Gastroesophageal sphincter (tissue), 4 donors: ENCODE results near the gene COX19. TPM values are rescaled to one million over a fixed set of nuclear protein-coding genes. Genes with fewer than 3 reads are reported as not detected.

ENCODE experiments used
- ATAC-seq: fragments of 150-250 bp; one replicate; pipeline ENCODE4 v1.9.1; 2016; ENCODE audit warnings: mild to moderate bottlenecking, moderate library complexity
- H3K27ac ChIP-seq, 4 donors: fragments of 200-600 bp; sonication (generic) in 3 of 4; 1 replicate in 3 of 4; 2 replicates in 1 of 4; pipeline ENCODE4 v1.5.1; 2016 to 2019
- H3K27me3 ChIP-seq: fragments of 200-600 bp; sonication (generic); one replicate; pipeline ENCODE4 v1.5.1; 2019
- H3K36me3 ChIP-seq, 2 donors: fragments of 200-600 bp; sonication (generic); one replicate each; pipeline ENCODE4 v1.5.1; 2019; ENCODE audit warnings: control low read depth in 1 of 2
- H3K4me1 ChIP-seq, 3 donors: fragments of 200-600 bp; sonication (generic); 1 replicate in 2 of 3; 2 replicates in 1 of 3; pipeline ENCODE4 v1.5.1; 2016 to 2019; ENCODE audit warnings: control low read depth in 2 of 3
- H3K4me3 ChIP-seq, 2 donors: fragments of 200-600 bp; sonication (generic); one replicate each; pipeline ENCODE4 v1.5.1; 2019; ENCODE audit warnings: mild to moderate bottlenecking in 1 of 2, moderate library complexity in 1 of 2
- H3K9me3 ChIP-seq, 3 donors: fragments of 200-600 bp; sonication (generic); one replicate each; pipeline ENCODE4 v1.5.1; 2017 to 2019; ENCODE audit warnings: control low read depth in 2 of 3
- EP300 ChIP-seq: sonication (generic); formaldehyde crosslinking; IDR thresholded peaks from one replicate; pipeline ENCODE4 v1.6.1; 2017; ENCODE audit warnings: antibody characterized with exemption, mild to moderate bottlenecking
- POLR2A ChIP-seq, 2 donors: fragments of 450-650 bp; IDR thresholded peaks; one replicate each; pipeline ENCODE4 v1.6.1; 2017; ENCODE audit warnings: antibody characterized with exemption in 2 of 2, mild to moderate bottlenecking in 2 of 2, moderate library complexity in 1 of 2
- POLR2AphosphoS5 ChIP-seq: sonication (generic); formaldehyde crosslinking; IDR thresholded peaks from one replicate; pipeline ENCODE4 v1.6.1; 2017; ENCODE audit warnings: antibody characterized with exemption
- WGBS, 2 donors: methylation state at CpG; one replicate each; pipeline ENCODE4 v1.1.5; 2018; ENCODE audit warnings: low coverage in 1 of 2; 5-methylcytosine and 5-hydroxymethylcytosine counted together
- total RNA-seq, 4 donors: library from RNA; depleted of rRNA; stranded (reverse); fragments of >200 nt; gene quantifications; one replicate each; pipeline ENCODE4 v1.1.0, GENCODE V29; 2016
- TF ChIP-seq, protein P1 (sequence below), 4 experiments: fragments of 200-600 bp in 2 of 4; fragments of 450-650 bp in 2 of 4; sonication (generic) in 1 of 4; IDR thresholded peaks; one replicate each; pipeline ENCODE4 v1.5.1; 2017 to 2019; ENCODE audit warnings: antibody characterized with exemption in 4 of 4, mild to moderate bottlenecking in 2 of 4, moderate library complexity in 2 of 4

COX19 gene
- total RNA-seq, 4 donors from 2014 or later = 6.0 to 16.7 (median 12.0) TPM

DNA sequence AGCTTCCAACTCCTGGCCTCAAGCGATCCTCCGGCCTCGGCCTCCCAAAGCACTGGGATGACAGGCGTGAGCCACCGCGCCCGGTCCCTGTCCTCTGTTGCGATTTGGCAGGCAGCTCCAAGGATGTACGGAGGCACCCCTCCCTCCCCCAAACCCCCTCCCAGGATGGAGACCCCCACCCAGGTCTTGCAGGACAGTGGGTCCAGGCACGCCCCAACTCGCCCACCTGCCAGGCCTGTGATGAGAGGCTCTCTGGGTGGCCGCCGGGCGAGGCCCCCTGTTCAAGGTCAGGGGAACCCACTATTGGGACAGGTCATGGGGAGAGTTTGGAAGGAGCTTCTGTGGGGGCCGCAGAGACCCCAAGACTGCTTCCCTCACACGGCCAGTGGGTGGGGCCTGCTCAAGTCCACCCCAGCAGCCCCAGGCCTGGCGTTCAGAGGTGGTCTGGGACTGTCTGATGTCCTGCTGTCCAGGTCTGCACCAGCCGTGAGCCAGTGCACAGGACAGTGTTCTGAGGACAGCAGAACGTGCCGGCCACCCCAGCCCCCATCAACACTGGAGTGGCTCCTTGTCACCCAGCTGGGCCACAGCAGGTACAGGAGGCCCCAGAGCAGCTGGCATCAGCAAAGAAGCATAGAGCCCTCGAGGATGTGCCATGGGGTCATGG lies 23.3 kb downstream of the COX19 start:
- peak overlapping the region in 1 of 4 donors; percentile 92 for H3K27ac ChIP-seq
- peaks cover 18% of the 10 kb centered on the region for H3K27me3 ChIP-seq
- H3K4me3 ChIP-seq = no peak overlapping the region
- no peaks in the 10 kb centered on the region for H3K9me3 ChIP-seq
- no peak for ATAC-seq
- no CpG with 5 or more reads among the region's 21 CpGs for WGBS, 2 donors
- peaks cover 0 to 45% (median 12%) of the 10 kb centered on the region in 3 donors for H3K4me1 ChIP-seq
- H3K36me3 ChIP-seq = no peaks in the 10 kb centered on the region
- no peak for TF ChIP-seq EP300
- no peak for TF ChIP-seq POLR2AphosphoS5
- TF ChIP-seq, protein P1, sequence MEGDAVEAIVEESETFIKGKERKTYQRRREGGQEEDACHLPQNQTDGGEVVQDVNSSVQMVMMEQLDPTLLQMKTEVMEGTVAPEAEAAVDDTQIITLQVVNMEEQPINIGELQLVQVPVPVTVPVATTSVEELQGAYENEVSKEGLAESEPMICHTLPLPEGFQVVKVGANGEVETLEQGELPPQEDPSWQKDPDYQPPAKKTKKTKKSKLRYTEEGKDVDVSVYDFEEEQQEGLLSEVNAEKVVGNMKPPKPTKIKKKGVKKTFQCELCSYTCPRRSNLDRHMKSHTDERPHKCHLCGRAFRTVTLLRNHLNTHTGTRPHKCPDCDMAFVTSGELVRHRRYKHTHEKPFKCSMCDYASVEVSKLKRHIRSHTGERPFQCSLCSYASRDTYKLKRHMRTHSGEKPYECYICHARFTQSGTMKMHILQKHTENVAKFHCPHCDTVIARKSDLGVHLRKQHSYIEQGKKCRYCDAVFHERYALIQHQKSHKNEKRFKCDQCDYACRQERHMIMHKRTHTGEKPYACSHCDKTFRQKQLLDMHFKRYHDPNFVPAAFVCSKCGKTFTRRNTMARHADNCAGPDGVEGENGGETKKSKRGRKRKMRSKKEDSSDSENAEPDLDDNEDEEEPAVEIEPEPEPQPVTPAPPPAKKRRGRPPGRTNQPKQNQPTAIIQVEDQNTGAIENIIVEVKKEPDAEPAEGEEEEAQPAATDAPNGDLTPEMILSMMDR (IDR thresholded peaks at IDR 0.05) = no peak
- no peak for TF ChIP-seq POLR2A (IDR thresholded peaks at IDR 0.05)

- no peak overlapping the region for H3K4me3 ChIP-seq
- H3K9me3 ChIP-seq = no peaks in the 10 kb centered on the region
- peaks cover 10% of the 10 kb centered on the region for H3K27me3 ChIP-seq
- WGBS, 2 donors = 100% methylated on average over 1 of the region's 28 CpGs; no CpG with 5 or more reads in 1 of the 2 donors
- ATAC-seq = no peak
- H3K27ac ChIP-seq = no peak overlapping the region
- TF ChIP-seq POLR2A (IDR thresholded peaks at IDR 0.05) = no peak
- TF ChIP-seq POLR2AphosphoS5 = no peak
- no peak for TF ChIP-seq EP300
- TF ChIP-seq, protein P1 (IDR thresholded peaks at IDR 0.05) = no peak
- peaks cover 0 to 28% (median 8%) of the 10 kb centered on the region in 3 donors for H3K4me1 ChIP-seq
- no peaks in the 10 kb centered on the region for H3K36me3 ChIP-seq
These were observed 26.1 kb downstream of the COX19 start for GRCh38 chr7:949021-949934.

DNA sequence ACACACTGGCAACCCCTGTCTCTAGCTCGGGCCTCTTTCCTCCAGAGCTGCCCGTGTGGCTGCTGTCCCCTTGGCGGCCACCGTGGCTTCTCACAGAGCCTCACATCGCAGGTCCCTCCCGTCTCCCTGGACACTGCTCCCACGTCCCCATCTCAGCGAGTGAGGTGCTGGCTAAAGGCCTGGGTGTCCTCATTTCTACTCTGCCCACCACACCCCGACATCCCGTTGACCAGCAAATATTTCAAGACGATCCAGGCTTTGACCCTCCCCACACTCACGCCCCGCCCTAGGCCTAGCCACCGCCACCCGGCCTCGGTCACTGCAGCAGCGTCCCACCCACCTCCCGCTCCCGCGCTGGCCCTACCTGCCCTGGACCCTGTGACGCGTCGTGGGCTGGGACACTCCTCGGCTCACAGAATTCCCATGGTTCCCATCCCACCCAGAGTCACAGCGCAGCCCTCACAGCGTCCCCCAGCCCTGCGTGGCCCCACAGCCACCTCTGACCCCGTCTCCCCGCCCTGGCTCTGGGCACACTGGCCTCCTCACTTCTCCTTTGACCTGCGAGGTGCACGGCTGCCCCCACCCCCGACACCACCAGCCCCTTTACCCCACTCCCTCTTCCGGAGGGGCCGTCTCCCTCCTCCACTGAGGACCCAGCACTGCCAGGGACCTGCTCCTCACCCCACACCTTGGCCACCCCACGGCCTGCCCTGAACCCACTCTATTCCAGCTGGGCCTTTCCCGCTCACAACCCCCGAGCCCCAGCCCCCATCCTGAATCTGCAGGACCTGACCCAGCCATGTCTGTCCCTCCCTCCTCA lies 27.7 kb downstream of the COX19 start:
- H3K4me3 ChIP-seq = no peak overlapping the region
- 88 to 90% methylated on average over 8 to 14 of the region's 37 CpGs for WGBS, 2 donors
- no peak for ATAC-seq
- no peak overlapping the region for H3K27ac ChIP-seq
- no peaks in the 10 kb centered on the region for H3K9me3 ChIP-seq
- H3K27me3 ChIP-seq = peaks cover 5% of the 10 kb centered on the region
- TF ChIP-seq EP300 = no peak
- TF ChIP-seq, protein P1 (IDR thresholded peaks at IDR 0.05) = no peak
- TF ChIP-seq POLR2A (IDR thresholded peaks at IDR 0.05) = no peak
- TF ChIP-seq POLR2AphosphoS5 = no peak
- no peaks in the 10 kb centered on the region for H3K36me3 ChIP-seq
- peaks cover 0 to 14% (median 0%) of the 10 kb centered on the region in 3 donors for H3K4me1 ChIP-seq

GRCh38 chr7:946256-946996 lies 28.9 kb downstream of the COX19 start:
- Histone ChIP-seq H3K36me3 (no peaks in the 10 kb centered on the region), H3K4me1 (peaks cover 0 to 5% (median 0%) of the 10 kb centered on the region in 3 donors), H3K9me3 (no peaks in the 10 kb centered on the region), H3K4me3 (no peak overlapping the region), H3K27ac (no peak overlapping the region), H3K27me3 (no peaks in the 10 kb centered on the region)
- 92 to 94% methylated on average over 8 to 11 of the region's 29 CpGs for WGBS, 2 donors
- no peak for ATAC-seq
- TF ChIP-seq, protein P1 (IDR thresholded peaks at IDR 0.05) = no peak
- TF ChIP-seq POLR2AphosphoS5 = no peak
- TF ChIP-seq EP300 = no peak
- no peak for TF ChIP-seq POLR2A (IDR thresholded peaks at IDR 0.05)
